PC-3 (cell line): Measurements from ENCODE around the gene CLCN4.

Experiments used
- CTCF ChIP-seq: fragments of 300-600 bp; sonication (generic); conservative IDR thresholded peaks from 2 replicates; pipeline ENCODE4 v1.5.1; 2017; ENCODE audit warnings: antibody characterized with exemption, low read depth, mild to moderate bottlenecking, low read length
- EZH2phosphoT487 ChIP-seq: fragments of 300-600 bp; sonication (generic); IDR thresholded peaks from 2 replicates; pipeline ENCODE4 v1.6.1; 2018; ENCODE audit warnings: mild to moderate bottlenecking, antibody characterized with exemption, low read length, borderline replicate concordance

- no peak for TF ChIP-seq CTCF
- TF ChIP-seq EZH2phosphoT487 = no peak
These were observed 27.6 kb downstream of the CLCN4 start for GRCh38 chrX:10184411-10184810.
